ENCODE results near the gene EBI3. TPM values are rescaled to one million over a fixed set of nuclear protein-coding genes. Genes with fewer than 3 reads are reported as not detected.

Gene EBI3
- polyA plus RNA-seq, 1 of the 3 experiments (the other 2 are of a cell fraction), result 3.7 TPM

GRCh38 chr19:4184718-4185352, 44.5 kb upstream of the EBI3 start:
- Histone ChIP-seq H3K4me1 (ENCODE audit: control insufficient read depth in 1 of 2, insufficient read depth in 2 of 2, low read depth in 1 of 2, low read length in 1 of 2) (peaks cover 0 to 7% of the 10 kb centered on the region in 2 experiments; a peak in 1 of 4 replicates), H3K9ac (no peak overlapping the region), H3K79me2 (ENCODE audit: insufficient read depth) (peaks cover 16% of the 10 kb centered on the region; the same call in 1 of the 2 replicates), H3K4me3 (ENCODE audit: low read depth in 2 of 2, low read length in 1 of 2) (no peak overlapping the region), H3K36me3 (replicated peaks in 1 of 2; ENCODE audit: control insufficient read depth in 1 of 2, insufficient read depth in 2 of 2, low read length in 1 of 2) (peaks cover 0 to 5% of the 10 kb centered on the region in 2 experiments), H3K27me3 (ENCODE audit: insufficient read depth) (no peaks in the 10 kb centered on the region), H3F3A (replicated peaks; ENCODE audit: insufficient read depth) (no peaks in the 10 kb centered on the region), H3K9me2 (no peaks in the 10 kb centered on the region), H3K27ac (ENCODE audit: low read depth in 2 of 2, low read length in 1 of 2) (no peak overlapping the region), H3K4me2 (no peak overlapping the region), H4K20me1 (ENCODE audit: insufficient read depth) (no peaks in the 10 kb centered on the region), H2AFZ (ENCODE audit: low read depth) (no peak overlapping the region), H3K9me3 (no peaks in the 10 kb centered on the region)
- ChIA-PET CTCF (interaction anchor here (0.9 to 1.5 kb wide), 3 partner anchors 8 to 45 kb away, joined by 3 to 5 read pairs (median 4); no protein-coding TSS in a partner anchor), POLR2A (no interaction called here)
- 60% methylated on average over 2 of the region's 2 CpGs for WGBS (ENCODE audit: low lambda C conversion rate)
- TF ChIP-seq, protein P1, sequence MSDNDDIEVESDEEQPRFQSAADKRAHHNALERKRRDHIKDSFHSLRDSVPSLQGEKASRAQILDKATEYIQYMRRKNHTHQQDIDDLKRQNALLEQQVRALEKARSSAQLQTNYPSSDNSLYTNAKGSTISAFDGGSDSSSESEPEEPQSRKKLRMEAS (IDR thresholded peaks at IDR 0.05; ENCODE audit: low read depth), result no peak
- TF ChIP-seq CTCF (IDR thresholded peaks at IDR 0.05) (no peak), GATA2 (CRISPR knock-in tag; IDR thresholded peaks at IDR 0.05) (no peak), POLR2AphosphoS5 (IDR thresholded peaks at IDR 0.05; ENCODE audit: low read depth, low read length) (no peak), MEF2A (IDR thresholded peaks at IDR 0.05; ENCODE audit: borderline replicate concordance, low read depth) (no peak), TAF1 (IDR thresholded peaks at IDR 0.05; ENCODE audit: borderline replicate concordance, low read depth, low read length) (no peak), ELF1 (IDR thresholded peaks at IDR 0.05) (no peak), JUND (IDR thresholded peaks at IDR 0.05) (no peak), EP300 (IDR thresholded peaks at IDR 0.05; ENCODE audit: borderline replicate concordance in 1 of 2, low read depth in 1 of 2, low read length in 1 of 2) (no peak), CHD2 (IDR thresholded peaks at IDR 0.05; ENCODE audit: low read length, partially characterized antibody) (no peak), SMC3 (IDR thresholded peaks at IDR 0.05; ENCODE audit: low read depth, low read length) (no peak)
- TF ChIP-seq, protein P2, sequence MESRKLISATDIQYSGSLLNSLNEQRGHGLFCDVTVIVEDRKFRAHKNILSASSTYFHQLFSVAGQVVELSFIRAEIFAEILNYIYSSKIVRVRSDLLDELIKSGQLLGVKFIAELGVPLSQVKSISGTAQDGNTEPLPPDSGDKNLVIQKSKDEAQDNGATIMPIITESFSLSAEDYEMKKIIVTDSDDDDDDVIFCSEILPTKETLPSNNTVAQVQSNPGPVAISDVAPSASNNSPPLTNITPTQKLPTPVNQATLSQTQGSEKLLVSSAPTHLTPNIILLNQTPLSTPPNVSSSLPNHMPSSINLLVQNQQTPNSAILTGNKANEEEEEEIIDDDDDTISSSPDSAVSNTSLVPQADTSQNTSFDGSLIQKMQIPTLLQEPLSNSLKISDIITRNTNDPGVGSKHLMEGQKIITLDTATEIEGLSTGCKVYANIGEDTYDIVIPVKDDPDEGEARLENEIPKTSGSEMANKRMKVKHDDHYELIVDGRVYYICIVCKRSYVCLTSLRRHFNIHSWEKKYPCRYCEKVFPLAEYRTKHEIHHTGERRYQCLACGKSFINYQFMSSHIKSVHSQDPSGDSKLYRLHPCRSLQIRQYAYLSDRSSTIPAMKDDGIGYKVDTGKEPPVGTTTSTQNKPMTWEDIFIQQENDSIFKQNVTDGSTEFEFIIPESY (IDR thresholded peaks at IDR 0.05; ENCODE audit: borderline replicate concordance, low read depth), result no peak
- no peak for DNase-seq

Measured in SK-N-SH (cell line).